Upper lobe of left lung (tissue), 4 donors: ENCODE results near the gene CRYBA2.

ENCODE experiments used
- EP300 ChIP-seq, 4 donors: sonication (generic); formaldehyde crosslinking; IDR thresholded peaks; one replicate each; pipeline ENCODE4 v1.5.1; 2017; ENCODE audit warnings: antibody characterized with exemption in 4 of 4, control low read depth in 2 of 4
- POLR2A ChIP-seq, 4 donors: fragments of 450-650 bp; IDR thresholded peaks; one replicate each; pipeline ENCODE4 v1.5.1; 2016 to 2017; ENCODE audit warnings: antibody characterized with exemption in 4 of 4, mild to moderate bottlenecking in 2 of 4
- POLR2AphosphoS5 ChIP-seq, 2 donors: sonication (generic); formaldehyde crosslinking; IDR thresholded peaks; one replicate each; pipeline ENCODE4 v1.5.1; 2017; ENCODE audit warnings: antibody characterized with exemption in 2 of 2
- TF ChIP-seq, protein P1 (sequence below), 6 experiments: fragments of 450-650 bp in 4 of 6; fragments of 200-600 bp in 2 of 6; sonication (generic) in 2 of 6; IDR thresholded peaks; one replicate each; pipeline ENCODE4 v1.5.1; 2016 to 2019; ENCODE audit warnings: antibody characterized with exemption in 6 of 6

DNA sequence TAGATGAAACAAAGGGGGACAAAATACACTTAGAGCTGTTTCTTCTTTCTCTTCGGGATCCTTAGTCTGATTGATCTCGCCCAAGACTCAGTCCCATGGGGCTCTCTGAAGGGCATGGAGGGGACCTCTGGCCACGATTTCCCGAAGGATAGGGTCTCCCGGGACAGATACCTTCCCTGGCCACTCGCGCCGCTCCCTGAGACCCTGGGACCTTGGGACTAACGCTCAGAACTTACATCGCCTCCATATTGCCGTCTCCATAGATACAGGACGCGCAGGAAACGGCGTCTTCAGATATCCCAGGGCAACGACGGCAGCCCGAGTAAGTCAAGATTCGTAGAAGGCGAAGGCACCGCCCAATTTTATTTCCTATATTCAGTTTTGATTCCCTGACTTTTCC is 48.0 kb upstream of the CRYBA2 start, which contains the start of gene CFAP65:
- TF ChIP-seq POLR2AphosphoS5 (IDR thresholded peaks at IDR 0.05) (no peak), EP300 (IDR thresholded peaks at IDR 0.05) (no peak), POLR2A (IDR thresholded peaks at IDR 0.05) (peak in 1 of 4 donors; percentile 20)
- TF ChIP-seq, protein P1, sequence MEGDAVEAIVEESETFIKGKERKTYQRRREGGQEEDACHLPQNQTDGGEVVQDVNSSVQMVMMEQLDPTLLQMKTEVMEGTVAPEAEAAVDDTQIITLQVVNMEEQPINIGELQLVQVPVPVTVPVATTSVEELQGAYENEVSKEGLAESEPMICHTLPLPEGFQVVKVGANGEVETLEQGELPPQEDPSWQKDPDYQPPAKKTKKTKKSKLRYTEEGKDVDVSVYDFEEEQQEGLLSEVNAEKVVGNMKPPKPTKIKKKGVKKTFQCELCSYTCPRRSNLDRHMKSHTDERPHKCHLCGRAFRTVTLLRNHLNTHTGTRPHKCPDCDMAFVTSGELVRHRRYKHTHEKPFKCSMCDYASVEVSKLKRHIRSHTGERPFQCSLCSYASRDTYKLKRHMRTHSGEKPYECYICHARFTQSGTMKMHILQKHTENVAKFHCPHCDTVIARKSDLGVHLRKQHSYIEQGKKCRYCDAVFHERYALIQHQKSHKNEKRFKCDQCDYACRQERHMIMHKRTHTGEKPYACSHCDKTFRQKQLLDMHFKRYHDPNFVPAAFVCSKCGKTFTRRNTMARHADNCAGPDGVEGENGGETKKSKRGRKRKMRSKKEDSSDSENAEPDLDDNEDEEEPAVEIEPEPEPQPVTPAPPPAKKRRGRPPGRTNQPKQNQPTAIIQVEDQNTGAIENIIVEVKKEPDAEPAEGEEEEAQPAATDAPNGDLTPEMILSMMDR (IDR thresholded peaks at IDR 0.05), result no peak
